Measurements from ENCODE around the gene RPN2.

GRCh38 chr20:37283530-37284195 is 104.5 kb downstream of the RPN2 start:
- TF ChIP-seq POLR2A (IDR thresholded peaks at IDR 0.05) (no peak), CTCF (IDR thresholded peaks at IDR 0.05) (no peak), POLR2AphosphoS5 (IDR thresholded peaks at IDR 0.05) (no peak)

All from upper lobe of left lung (tissue), 4 donors.